Adrenal gland (tissue), 12 donors: ENCODE results near the gene PLXNA4. TPM values are rescaled to one million over a fixed set of nuclear protein-coding genes. Genes with fewer than 3 reads are reported as not detected.

Experiments
- DNase-seq, 7 donors: peaks; one replicate each; pipeline ENCODE4 v3.0.0-alpha.2; 2019 to 2020
- H3K27ac ChIP-seq, 5 donors: fragments of 200-600 bp; sonication (generic) in 4 of 5; 1 replicate in 3 of 5; 2 replicates in 2 of 5; pipeline versions ENCODE4 v1.5.1 to v1.8.0; 2016 to 2020; ENCODE audit warnings: mild to moderate bottlenecking in 1 of 5
- H3K27me3 ChIP-seq: fragments of 200-600 bp; 2 replicates; pipeline ENCODE4 v1.8.0; 2021
- H3K36me3 ChIP-seq, 2 donors: fragments of 200-600 bp; replicated peaks in 1 of 2; 1 replicate in 1 of 2; 2 replicates in 1 of 2; pipeline versions ENCODE4 v1.5.1 to v1.8.0; 2018 to 2022
- H3K4me1 ChIP-seq, 2 donors: fragments of 200-600 bp; replicated peaks in 1 of 2; 1 replicate in 1 of 2; 2 replicates in 1 of 2; pipeline versions ENCODE4 v1.5.1 to v1.8.0; 2018 to 2021
- H3K4me3 ChIP-seq, 4 donors: fragments of 200-600 bp; sonication (generic) in 3 of 4; one replicate each; pipeline ENCODE4 v1.5.1; 2016 to 2018
- H3K9me3 ChIP-seq, 3 donors: fragments of 200-600 bp; sonication (generic) in 1 of 3; replicated peaks in 1 of 3; 1 replicate in 2 of 3; 2 replicates in 1 of 3; pipeline versions ENCODE4 v1.5.1 to v1.8.0; 2016 to 2021
- POLR2A ChIP-seq, 2 donors: fragments of 450-650 bp; IDR thresholded peaks; one replicate each; pipeline ENCODE4 v1.6.1; 2017; ENCODE audit warnings: antibody characterized with exemption in 2 of 2, mild to moderate bottlenecking in 2 of 2, moderate library complexity in 1 of 2
- WGBS, 4 donors: extraction: QIAGEN DNeasy Blood & Tissue Kit in 2 of 4; methylation state at CpG; one replicate each; pipeline versions ENCODE4 v1.1.5 to v1.1.7; 2013 to 2017; 5-methylcytosine and 5-hydroxymethylcytosine counted together
- intact Hi-C, 2 donors: fragments of 100-400 bp; cut with DNase I; formaldehyde crosslinking; loops; one replicate each; pipeline versions ENCODE4 v1.14.1 to v1.15.0; 2022 to 2023
- polyA plus RNA-seq, 3 donors: library from polyadenylated mRNA; stranded (reverse); fragments of 200-250 nt in 2 of 3; fragments of 350-450 nt in 1 of 3; fragmentation: Illumina TruSeq in 1 of 3; extraction: RNeasy Lipid Tissue Mini Kit (QIAGEN cat#74804) in 1 of 3; gene quantifications; one replicate each; pipeline ENCODE4 v1.2.3, GENCODE V29; 2013 to 2014
- total RNA-seq, 9 donors: library from RNA; depleted of rRNA in 4 of 9; stranded (reverse); fragments of >200 nt in 4 of 9; fragments of 120-200 nt in 1 of 9; fragmentation: NEBNext Ultra II Directional in 1 of 9; extraction: Animal tissue kit (Norgen Biotek cat#: 25700) in 1 of 9; gene quantifications; one replicate each; pipeline versions ENCODE4 v1.1.0 to v1.2.4, GENCODE V29; 2013 to 2023
- TF ChIP-seq, protein P1 (sequence below), 6 experiments: fragments of 450-650 bp in 4 of 6; fragments of 200-600 bp in 2 of 6; sonication (generic) in 1 of 6; IDR thresholded peaks; 1 replicate in 5 of 6; 2 replicates in 1 of 6; pipeline versions ENCODE4 v1.5.1 to v1.8.0; 2016 to 2021; ENCODE audit warnings: antibody characterized with exemption in 6 of 6, mild to moderate bottlenecking in 2 of 6, moderate library complexity in 1 of 6
- donor health status: healthy with polysubstance abuse.
- donor health status: Bipolar disorder and iron deficiency.
- donor health status: DM: yes; HTN: yes; CAD: no.
- donor health status: DM: no; HTN: no; CAD: no.
- donor health status: DM: no; HTN: no; CAD: no.
- donor health status: DM: yes; HTN: yes; CAD: no.

PLXNA4 gene
- total and polyA plus RNA-seq, 12 donors = 0.99 to 10.7 (median 3.6) TPM

DNA sequence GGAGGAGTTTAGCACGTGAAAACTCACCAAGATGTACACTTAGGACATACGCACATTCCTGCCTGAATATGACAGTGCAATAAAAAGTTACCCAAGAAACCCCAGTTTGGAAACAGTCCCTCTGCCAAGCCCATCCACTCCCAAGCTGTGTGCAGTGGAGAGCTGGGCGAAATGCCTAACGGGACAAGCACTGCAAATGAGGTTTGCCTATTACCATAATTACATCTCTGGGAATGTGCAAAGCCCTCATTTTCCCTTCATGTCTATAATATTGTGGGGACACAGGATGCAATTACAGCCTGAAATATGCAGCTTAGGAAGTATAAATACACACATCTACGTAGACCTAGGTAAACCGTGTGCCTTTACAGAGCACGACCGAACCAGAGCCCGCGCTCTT, 117.5 kb downstream of the PLXNA4 start:
- Histone ChIP-seq H3K36me3 (no peaks in the 10 kb centered on the region), H3K9me3 (no peaks in the 10 kb centered on the region), H3K4me1 (no peaks in the 10 kb centered on the region), H3K27me3 (no peaks in the 10 kb centered on the region), H3K4me3 (no peak overlapping the region), H3K27ac (no peak overlapping the region)
- no peak for DNase-seq
- intact Hi-C loops = no loop called here
- TF ChIP-seq, protein P1, sequence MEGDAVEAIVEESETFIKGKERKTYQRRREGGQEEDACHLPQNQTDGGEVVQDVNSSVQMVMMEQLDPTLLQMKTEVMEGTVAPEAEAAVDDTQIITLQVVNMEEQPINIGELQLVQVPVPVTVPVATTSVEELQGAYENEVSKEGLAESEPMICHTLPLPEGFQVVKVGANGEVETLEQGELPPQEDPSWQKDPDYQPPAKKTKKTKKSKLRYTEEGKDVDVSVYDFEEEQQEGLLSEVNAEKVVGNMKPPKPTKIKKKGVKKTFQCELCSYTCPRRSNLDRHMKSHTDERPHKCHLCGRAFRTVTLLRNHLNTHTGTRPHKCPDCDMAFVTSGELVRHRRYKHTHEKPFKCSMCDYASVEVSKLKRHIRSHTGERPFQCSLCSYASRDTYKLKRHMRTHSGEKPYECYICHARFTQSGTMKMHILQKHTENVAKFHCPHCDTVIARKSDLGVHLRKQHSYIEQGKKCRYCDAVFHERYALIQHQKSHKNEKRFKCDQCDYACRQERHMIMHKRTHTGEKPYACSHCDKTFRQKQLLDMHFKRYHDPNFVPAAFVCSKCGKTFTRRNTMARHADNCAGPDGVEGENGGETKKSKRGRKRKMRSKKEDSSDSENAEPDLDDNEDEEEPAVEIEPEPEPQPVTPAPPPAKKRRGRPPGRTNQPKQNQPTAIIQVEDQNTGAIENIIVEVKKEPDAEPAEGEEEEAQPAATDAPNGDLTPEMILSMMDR (IDR thresholded peaks at IDR 0.05) = no peak
- no peak for TF ChIP-seq POLR2A (IDR thresholded peaks at IDR 0.05)
- 75 to 90% (median 84%) methylated on average over 10 of the region's 10 CpGs for WGBS, 4 donors

DNA sequence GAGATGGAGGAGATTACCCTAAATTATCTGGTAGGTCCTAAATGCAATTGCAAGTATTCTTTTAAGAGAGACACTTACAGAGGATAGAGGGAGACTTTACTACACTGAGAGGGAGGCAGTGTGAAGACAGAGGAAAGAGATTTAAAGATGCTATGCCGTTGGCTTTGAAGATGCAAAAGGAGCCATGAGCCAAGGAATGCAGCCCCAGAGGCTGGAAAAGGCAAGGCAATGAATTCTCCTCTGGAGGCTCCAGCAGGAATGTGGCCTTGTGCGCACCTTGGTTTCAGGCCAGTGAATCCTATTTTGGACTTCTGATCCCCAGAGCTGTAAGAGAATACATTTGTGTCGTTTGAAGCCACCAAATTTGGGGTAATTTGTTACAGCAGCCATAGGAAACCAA, 118.6 kb downstream of the PLXNA4 start:
- Histone ChIP-seq H3K4me3 (no peak overlapping the region), H3K4me1 (no peaks in the 10 kb centered on the region), H3K9me3 (no peaks in the 10 kb centered on the region), H3K27me3 (no peaks in the 10 kb centered on the region), H3K36me3 (no peaks in the 10 kb centered on the region), H3K27ac (no peak overlapping the region)
- intact Hi-C loops = no loop called here
- WGBS, 4 donors = 81 to 86% (median 84%) methylated on average over 3 of the region's 3 CpGs
- no peak for DNase-seq
- TF ChIP-seq, protein P1 (IDR thresholded peaks at IDR 0.05) = no peak
- no peak for TF ChIP-seq POLR2A (IDR thresholded peaks at IDR 0.05)

DNA sequence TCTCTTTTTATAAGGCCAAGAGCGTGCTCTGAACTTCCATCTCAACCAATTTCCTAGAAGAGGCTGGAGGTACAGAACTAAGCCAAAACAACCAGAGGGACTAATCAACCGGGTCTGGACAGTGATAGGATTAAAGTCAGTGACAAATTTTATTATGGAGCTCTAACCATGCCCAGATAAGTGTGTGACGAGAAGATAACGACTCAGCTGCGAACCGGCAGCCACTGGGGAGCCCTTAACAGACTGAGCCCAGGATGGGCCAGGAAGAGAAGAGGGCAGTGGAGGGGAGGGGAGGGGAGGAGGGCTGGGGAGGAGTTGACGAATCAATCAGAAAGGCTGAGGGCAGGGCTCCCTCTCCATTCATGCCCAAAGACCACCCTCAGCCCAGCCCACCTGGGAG, 119.9 kb downstream of the PLXNA4 start:
- no peaks in the 10 kb centered on the region for H3K9me3 ChIP-seq
- no peaks in the 10 kb centered on the region for H3K27me3 ChIP-seq
- TF ChIP-seq POLR2A (IDR thresholded peaks at IDR 0.05) = no peak
- TF ChIP-seq, protein P1 (IDR thresholded peaks at IDR 0.05) = no peak
- intact Hi-C loops = no loop called here
- H3K4me1 ChIP-seq = no peaks in the 10 kb centered on the region
- no peaks in the 10 kb centered on the region for H3K36me3 ChIP-seq
- no peak overlapping the region for H3K4me3 ChIP-seq
- DNase-seq = no peak
- WGBS, 4 donors = 52 to 63% (median 56%) methylated on average over 7 of the region's 7 CpGs
- no peak overlapping the region for H3K27ac ChIP-seq

DNA sequence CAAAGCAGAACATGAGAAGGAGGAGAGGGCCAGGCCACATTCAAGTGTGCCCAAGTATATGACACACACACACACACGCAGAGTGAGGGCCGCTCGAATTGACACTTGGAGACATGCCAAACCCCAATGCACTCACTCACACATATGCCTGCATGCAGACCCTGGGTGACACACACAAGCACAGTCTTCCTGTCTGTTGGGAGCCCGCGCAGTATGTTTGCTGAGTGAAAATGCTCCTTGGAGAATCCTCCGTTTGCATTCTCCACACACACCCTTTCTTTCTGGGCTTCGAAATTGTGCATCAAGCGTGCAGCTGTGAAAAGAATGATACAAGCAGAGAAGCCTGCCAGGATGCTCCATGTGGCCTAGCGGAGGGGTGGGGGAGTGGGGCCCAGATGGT, 120.9 kb downstream of the PLXNA4 start:
- no peak for DNase-seq
- Histone ChIP-seq H3K27ac (no peak overlapping the region), H3K4me3 (no peak overlapping the region), H3K27me3 (no peaks in the 10 kb centered on the region), H3K4me1 (no peaks in the 10 kb centered on the region), H3K9me3 (no peaks in the 10 kb centered on the region), H3K36me3 (no peaks in the 10 kb centered on the region)
- WGBS, 4 donors = 59 to 94% (median 66%) methylated on average over 4 to 9 of the region's 9 CpGs
- intact Hi-C loops = no loop called here
- TF ChIP-seq, protein P1 (IDR thresholded peaks at IDR 0.05) = no peak
- no peak for TF ChIP-seq POLR2A (IDR thresholded peaks at IDR 0.05)
